Jurkat, Clone E6-1 (cell line): Measurements from ENCODE around the gene STAMBP.

Source experiments
- DNase-seq: peaks from one replicate; pipeline ENCODE4 v3.0.0-alpha.2; 2011; ENCODE audit warnings: low read depth, low spot score
- H3K4me3 ChIP-seq: 2 replicates; pipeline ENCODE4 v1.5.1; 2011; ENCODE audit warnings: mild to moderate bottlenecking, low read length, control low read depth, moderate library complexity

The STAMBP gene

DNA sequence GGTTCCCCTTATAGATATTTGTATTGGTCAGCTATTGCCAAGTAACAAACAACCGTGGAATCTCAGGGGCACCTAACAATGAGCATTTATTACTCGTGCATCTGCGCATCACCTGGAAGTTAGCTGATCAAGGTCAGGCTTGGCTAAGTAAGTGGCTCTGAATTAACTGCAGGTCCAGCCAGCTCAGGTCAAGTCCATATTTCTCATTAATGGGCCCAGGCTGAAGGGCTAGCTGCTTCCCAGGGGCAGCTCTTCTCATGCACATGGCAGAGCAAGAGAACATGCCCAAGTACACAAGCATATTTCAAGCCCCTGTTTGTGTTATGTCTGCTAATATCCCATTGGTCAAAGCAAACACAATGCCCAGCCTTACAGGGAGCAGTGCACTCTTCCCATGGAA, 90.1 kb downstream of the STAMBP start:
- no peak for DNase-seq
- H3K4me3 ChIP-seq: no peak overlapping the region

DNA sequence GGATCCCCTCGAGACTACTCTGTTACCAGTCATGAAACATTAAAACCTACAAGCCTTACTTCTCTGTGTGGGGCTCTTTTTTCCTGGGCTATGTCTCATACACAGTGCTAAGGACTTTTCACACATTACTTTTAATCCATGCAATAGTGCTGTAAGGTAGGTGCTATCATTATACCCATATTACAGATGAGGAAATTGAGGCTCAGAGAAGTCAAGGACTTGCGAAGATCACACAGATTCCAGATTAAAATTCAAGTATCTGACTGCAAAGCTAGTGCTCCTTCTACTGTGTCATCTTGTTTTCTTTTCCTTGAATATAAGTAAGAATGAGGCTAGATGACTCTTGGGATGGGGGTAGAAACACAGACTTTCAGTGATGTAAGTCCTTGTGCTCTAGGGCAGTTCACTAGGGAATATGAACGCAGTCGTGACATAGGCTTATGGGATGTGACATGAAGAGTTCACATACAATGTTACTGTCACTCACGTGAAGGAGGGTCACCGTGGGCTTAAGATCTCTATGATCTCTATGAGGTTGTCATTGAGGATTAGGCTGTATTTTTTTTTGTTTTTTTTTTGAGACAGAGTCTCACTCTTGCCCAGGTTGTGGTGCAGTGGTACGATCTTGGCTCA, 91.0 kb downstream of the STAMBP start:
- no peak overlapping the region for H3K4me3 ChIP-seq
- DNase-seq: no peak

DNA sequence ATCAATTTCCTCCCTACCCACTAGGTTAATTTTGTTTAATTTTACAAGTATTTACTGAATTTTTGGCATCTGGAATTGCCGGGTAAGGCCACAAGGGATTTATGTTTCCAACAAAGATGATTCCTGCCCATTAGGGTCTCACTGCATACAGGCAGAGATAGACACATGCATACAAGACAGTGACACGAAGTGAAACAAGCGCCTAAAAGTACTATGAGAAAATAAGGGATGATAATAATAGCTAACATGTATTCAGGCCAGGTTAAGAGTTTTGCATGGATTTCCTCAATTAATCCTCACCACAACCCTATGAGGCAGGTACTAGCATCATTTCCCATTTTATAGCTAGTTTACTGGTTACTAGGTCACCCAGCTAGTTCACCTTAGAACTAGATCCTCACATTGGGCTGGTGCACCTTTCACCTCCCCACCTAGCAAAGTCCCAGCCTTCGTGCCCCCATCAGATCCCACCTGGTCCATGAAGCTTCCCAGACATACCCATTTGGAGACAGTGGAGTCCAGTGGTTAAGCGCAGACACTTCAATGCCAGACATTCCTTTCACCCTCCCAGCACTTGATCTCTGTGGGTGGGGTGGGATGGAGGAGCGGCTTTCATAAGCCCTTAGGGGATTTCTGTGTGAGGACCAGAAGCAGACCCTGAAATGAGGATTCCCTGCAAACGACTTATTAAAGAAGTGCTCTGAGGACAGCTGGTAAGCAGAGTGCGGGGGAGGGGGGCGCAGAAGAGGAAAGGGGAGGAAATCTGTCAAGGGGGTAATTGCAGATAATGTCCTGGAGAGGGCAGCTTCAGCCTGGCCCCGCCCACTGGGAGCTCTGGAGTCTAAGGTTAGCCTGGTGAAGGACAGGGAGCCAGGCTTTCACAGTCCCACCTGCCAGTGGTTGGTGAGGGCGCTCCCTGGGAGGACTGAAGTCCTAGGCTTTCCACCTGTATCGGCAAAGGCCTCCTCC, 92.1 kb downstream of the STAMBP start:
- no peak overlapping the region for H3K4me3 ChIP-seq
- no peak for DNase-seq

DNA sequence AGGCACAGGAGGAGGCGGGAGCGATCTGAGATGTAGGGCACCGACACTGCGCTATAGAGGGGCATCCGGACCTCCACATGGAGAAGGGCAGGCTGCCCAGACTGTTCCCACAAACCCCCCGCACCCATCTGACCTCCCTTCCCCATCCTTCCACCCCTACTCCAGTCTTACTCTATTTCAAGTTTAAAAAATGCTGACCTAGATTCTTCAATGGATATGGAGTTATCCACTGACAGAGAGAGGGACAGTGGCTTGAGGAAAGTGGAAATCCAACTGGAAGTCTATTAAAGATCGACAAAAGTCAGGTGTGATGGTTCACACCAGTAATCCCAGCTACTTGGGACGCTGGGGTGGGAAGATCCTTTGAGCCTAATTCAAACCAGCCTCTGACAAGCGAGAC, 92.8 kb downstream of the STAMBP start:
- DNase-seq: no peak
- no peak overlapping the region for H3K4me3 ChIP-seq

DNA sequence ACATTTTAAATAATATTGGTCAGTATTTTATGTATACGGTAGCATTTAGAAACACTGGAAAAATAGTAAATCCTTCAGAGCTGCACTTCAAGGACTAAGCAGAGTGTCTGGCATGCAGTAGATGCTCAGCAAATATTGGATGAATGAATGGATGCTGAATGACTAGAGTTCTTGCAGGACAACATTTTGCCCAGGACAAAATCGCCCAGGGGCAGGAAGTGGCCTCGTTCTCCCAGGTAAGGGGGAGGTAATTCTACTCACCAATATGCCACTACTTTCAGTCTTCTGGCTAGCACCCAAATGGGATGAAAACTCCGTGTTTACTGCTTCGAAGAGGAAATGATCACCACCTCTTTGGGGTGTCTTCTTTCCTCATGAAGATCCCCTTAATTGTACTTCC, 93.9 kb downstream of the STAMBP start:
- no peak for DNase-seq
- no peak overlapping the region for H3K4me3 ChIP-seq
